Measurements from ENCODE around the gene INSR.

DNA sequence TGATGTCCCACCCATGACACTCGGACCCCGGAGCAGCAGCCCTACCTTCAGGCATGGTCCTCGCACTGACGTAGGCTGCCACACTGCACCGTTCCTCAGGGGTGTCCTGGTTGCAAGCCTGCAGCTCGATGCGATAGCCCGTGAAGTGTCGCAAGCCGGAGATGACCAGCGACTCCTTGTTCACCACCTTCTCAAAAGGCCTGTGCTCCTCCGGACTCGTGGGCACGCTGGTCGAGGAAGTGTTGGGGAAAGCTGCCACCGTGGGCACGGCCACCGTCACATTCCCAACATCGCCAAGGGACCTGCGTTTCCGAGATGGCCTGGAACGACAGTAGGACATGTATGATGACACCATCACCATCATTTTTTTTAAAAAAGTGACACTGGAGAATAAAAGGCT is 151.4 kb downstream of the INSR start:
- TF ChIP-seq POLR2A (IDR thresholded peaks at IDR 0.05; ENCODE audit: low read length) (no peak), GATA1 (IDR thresholded peaks at IDR 0.05; ENCODE audit: low read depth, low read length) (no peak)
